Tibial artery (tissue), 4 donors: ENCODE measurements around the gene BACE1.

Source experiments
- DNase-seq, 2 donors: peaks; one replicate each; pipeline ENCODE4 v3.0.0-alpha.2; 2019
- H3K27ac ChIP-seq, 2 donors: fragments of 200-600 bp; sonication (generic) in 1 of 2; 1 replicate in 1 of 2; 2 replicates in 1 of 2; pipeline ENCODE4 v1.5.1; 2018 to 2019; ENCODE audit warnings: mild to moderate bottlenecking in 1 of 2
- H3K27me3 ChIP-seq, 2 donors: fragments of 200-600 bp; sonication (generic) in 1 of 2; one replicate each; pipeline versions ENCODE4 v1.5.1 to v1.6.0; 2016 to 2019
- H3K36me3 ChIP-seq, 3 donors: fragments of 200-600 bp; sonication (generic) in 2 of 3; one replicate each; pipeline ENCODE4 v1.5.1; 2016 to 2019; ENCODE audit warnings: mild to moderate bottlenecking in 2 of 3
- H3K4me1 ChIP-seq, 4 donors: fragments of 200-600 bp; sonication (generic) in 2 of 4; 1 replicate in 3 of 4; 2 replicates in 1 of 4; pipeline ENCODE4 v1.5.1; 2016 to 2019
- H3K4me3 ChIP-seq, 2 donors: fragments of 200-600 bp; sonication (generic) in 1 of 2; 1 replicate in 1 of 2; 2 replicates in 1 of 2; pipeline ENCODE4 v1.5.1; 2018 to 2019; ENCODE audit warnings: mild to moderate bottlenecking in 2 of 2
- H3K9me3 ChIP-seq, 3 donors: fragments of 200-600 bp; sonication (generic) in 1 of 3; one replicate each; pipeline ENCODE4 v1.5.1; 2016 to 2019
- CTCF ChIP-seq, 2 experiments: fragments of 200-600 bp in 1 of 2; fragments of 450-650 bp in 1 of 2; IDR thresholded peaks; one replicate each; pipeline ENCODE4 v1.5.1; 2017 to 2019; ENCODE audit warnings: antibody characterized with exemption in 2 of 2, mild to moderate bottlenecking in 1 of 2, moderate library complexity in 1 of 2
- intact Hi-C: fragments of 100-400 bp; cut with DNase I; formaldehyde crosslinking; loops from one replicate; pipeline ENCODE4 v1.15.0; 2023; ENCODE audit warnings: low total_unique reads

The BACE1 gene

GRCh38 chr11:117337076-117337475 is 21.0 kb upstream of the BACE1 start:
- peaks cover 10 to 69% (median 40%) of the 10 kb centered on the region in 3 donors for H3K36me3 ChIP-seq
- TF ChIP-seq CTCF (IDR thresholded peaks at IDR 0.05) = no peak
- no peak overlapping the region for H3K4me3 ChIP-seq
- no peak for DNase-seq
- H3K4me1 ChIP-seq = no peaks in the 10 kb centered on the region
- no peaks in the 10 kb centered on the region for H3K27me3 ChIP-seq
- no peak overlapping the region for H3K27ac ChIP-seq
- intact Hi-C loops = no loop called here
- no peaks in the 10 kb centered on the region for H3K9me3 ChIP-seq

GRCh38 chr11:117335399-117335798 is 19.3 kb upstream of the BACE1 start:
- peaks cover 10 to 52% (median 26%) of the 10 kb centered on the region in 3 donors for H3K36me3 ChIP-seq
- intact Hi-C loops = no loop called here

GRCh38 chr11:117334896-117335295 is 18.8 kb upstream of the BACE1 start:
- DNase-seq = no peak
- no peaks in the 10 kb centered on the region for H3K27me3 ChIP-seq
- no peak for TF ChIP-seq CTCF (IDR thresholded peaks at IDR 0.05)
- H3K4me1 ChIP-seq = peaks cover 0 to 7% (median 5%) of the 10 kb centered on the region in 4 donors
- intact Hi-C loops = no loop called here
- H3K36me3 ChIP-seq = peaks cover 9 to 47% (median 21%) of the 10 kb centered on the region in 3 donors
- H3K9me3 ChIP-seq = no peaks in the 10 kb centered on the region
- H3K4me3 ChIP-seq = no peak overlapping the region
- no peak overlapping the region for H3K27ac ChIP-seq

More at GRCh38 chr11:117335399-117335798, 19.3 kb upstream of the BACE1 start:
- DNase-seq = no peak
- H3K4me3 ChIP-seq = no peak overlapping the region
- H3K4me1 ChIP-seq = peaks cover 0 to 7% (median 2%) of the 10 kb centered on the region in 4 donors
- H3K9me3 ChIP-seq = no peaks in the 10 kb centered on the region
- H3K27ac ChIP-seq = no peak overlapping the region
- TF ChIP-seq CTCF (IDR thresholded peaks at IDR 0.05) = no peak
- no peaks in the 10 kb centered on the region for H3K27me3 ChIP-seq

GRCh38 chr11:117333917-117334316 is 17.9 kb upstream of the BACE1 start:
- no peaks in the 10 kb centered on the region for H3K27me3 ChIP-seq
- H3K4me3 ChIP-seq = no peak overlapping the region
- peaks cover 5 to 38% (median 13%) of the 10 kb centered on the region in 3 donors for H3K36me3 ChIP-seq
- DNase-seq = no peak
- no peaks in the 10 kb centered on the region for H3K9me3 ChIP-seq
- no peak for TF ChIP-seq CTCF (IDR thresholded peaks at IDR 0.05)
- H3K4me1 ChIP-seq = peaks cover 0 to 16% (median 14%) of the 10 kb centered on the region in 4 donors
- intact Hi-C loops = no loop called here
- no peak overlapping the region for H3K27ac ChIP-seq

GRCh38 chr11:117332843-117333242 is 16.8 kb upstream of the BACE1 start:
- intact Hi-C loops = no loop called here
- Histone ChIP-seq H3K27me3 (no peaks in the 10 kb centered on the region), H3K36me3 (peaks cover 5 to 27% (median 7%) of the 10 kb centered on the region in 3 donors), H3K4me3 (no peak overlapping the region), H3K27ac (no peak overlapping the region), H3K4me1 (peaks cover 0 to 19% (median 16%) of the 10 kb centered on the region in 4 donors), H3K9me3 (no peaks in the 10 kb centered on the region)
- no peak for DNase-seq
- no peak for TF ChIP-seq CTCF (IDR thresholded peaks at IDR 0.05)
